Measurements from ENCODE around the gene IKZF2. TPM values are rescaled to one million over a fixed set of nuclear protein-coding genes. Genes with fewer than 3 reads are reported as not detected.

IKZF2 gene
- polyA plus RNA-seq, 1 experiment: 7.1 TPM

DNA sequence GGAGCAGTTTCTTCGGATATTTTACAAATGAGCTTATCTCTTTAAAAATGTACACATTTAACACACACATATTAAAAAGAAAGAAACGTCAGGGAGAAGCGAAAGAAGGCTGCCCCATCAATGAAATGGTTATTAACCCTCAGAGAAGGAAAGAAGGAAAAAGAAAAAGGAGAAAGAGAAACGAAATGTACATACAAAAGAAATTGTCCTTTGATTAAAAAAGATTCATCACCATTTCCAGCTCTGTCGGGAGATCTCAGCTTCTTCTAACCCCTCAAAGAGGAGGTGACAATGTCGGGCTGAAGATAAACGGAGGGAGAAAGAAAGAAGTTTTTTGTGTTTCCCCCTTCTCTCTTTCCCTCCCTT lies 1.5 kb downstream of the IKZF2 start:
- no peaks in the 10 kb centered on the region for H3K27me3 ChIP-seq (ENCODE audit: control insufficient read depth, insufficient read depth, low read length)
- DNase-seq (ENCODE audit: low read depth, low spot score): no peak
- no peaks in the 10 kb centered on the region for H3K9me3 ChIP-seq (ENCODE audit: control insufficient read depth, insufficient read depth, low read length)
- ChIA-PET POLR2A (no interaction called here), CTCF (interaction anchor here (0.6 to 9.1 kb wide), 7 partner anchors 95 to 463 kb away, joined by 3 to 122 read pairs (median 4); no protein-coding TSS in a partner anchor)
- no peak overlapping the region for H3K27ac ChIP-seq (ENCODE audit: low read depth, low read length)
- TF ChIP-seq, protein P1, sequence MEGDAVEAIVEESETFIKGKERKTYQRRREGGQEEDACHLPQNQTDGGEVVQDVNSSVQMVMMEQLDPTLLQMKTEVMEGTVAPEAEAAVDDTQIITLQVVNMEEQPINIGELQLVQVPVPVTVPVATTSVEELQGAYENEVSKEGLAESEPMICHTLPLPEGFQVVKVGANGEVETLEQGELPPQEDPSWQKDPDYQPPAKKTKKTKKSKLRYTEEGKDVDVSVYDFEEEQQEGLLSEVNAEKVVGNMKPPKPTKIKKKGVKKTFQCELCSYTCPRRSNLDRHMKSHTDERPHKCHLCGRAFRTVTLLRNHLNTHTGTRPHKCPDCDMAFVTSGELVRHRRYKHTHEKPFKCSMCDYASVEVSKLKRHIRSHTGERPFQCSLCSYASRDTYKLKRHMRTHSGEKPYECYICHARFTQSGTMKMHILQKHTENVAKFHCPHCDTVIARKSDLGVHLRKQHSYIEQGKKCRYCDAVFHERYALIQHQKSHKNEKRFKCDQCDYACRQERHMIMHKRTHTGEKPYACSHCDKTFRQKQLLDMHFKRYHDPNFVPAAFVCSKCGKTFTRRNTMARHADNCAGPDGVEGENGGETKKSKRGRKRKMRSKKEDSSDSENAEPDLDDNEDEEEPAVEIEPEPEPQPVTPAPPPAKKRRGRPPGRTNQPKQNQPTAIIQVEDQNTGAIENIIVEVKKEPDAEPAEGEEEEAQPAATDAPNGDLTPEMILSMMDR (IDR thresholded peaks at IDR 0.05; ENCODE audit: low read depth, low read length): no peak
- H3K4me3 ChIP-seq (ENCODE audit: low read depth, low read length): peak overlapping the region; percentile 80

DNA sequence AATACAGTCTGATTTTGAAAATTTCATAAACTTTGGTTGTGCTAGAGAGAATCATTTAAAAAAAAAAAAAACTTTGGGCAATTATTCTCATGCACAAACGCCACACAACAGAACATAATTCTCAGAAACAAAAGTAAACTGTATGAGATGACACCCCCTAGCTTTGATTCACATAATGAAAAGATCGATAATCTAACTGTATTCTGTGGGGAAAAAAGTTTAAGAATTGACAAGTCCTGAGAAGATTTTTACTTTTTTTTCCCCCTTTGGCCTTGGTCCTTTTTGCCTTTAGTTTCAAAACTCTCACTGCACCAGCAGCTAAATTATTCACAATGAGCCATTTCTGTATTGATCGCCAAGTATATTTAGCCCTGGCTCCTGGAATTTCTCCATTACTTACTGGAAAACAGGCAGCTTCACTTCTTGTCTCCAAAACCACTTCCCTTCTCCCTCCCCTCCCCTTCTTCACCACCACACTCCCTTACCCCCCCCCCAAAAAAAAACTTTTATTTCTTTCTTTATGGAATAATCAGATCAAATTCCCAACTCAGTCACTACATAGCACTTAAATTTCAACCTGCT lies 2.0 kb downstream of the IKZF2 start:
- no peak for DNase-seq (ENCODE audit: low read depth, low spot score)
- no peak overlapping the region for H3K27ac ChIP-seq (ENCODE audit: low read depth, low read length)
- no peaks in the 10 kb centered on the region for H3K9me3 ChIP-seq (ENCODE audit: control insufficient read depth, insufficient read depth, low read length)

DNA sequence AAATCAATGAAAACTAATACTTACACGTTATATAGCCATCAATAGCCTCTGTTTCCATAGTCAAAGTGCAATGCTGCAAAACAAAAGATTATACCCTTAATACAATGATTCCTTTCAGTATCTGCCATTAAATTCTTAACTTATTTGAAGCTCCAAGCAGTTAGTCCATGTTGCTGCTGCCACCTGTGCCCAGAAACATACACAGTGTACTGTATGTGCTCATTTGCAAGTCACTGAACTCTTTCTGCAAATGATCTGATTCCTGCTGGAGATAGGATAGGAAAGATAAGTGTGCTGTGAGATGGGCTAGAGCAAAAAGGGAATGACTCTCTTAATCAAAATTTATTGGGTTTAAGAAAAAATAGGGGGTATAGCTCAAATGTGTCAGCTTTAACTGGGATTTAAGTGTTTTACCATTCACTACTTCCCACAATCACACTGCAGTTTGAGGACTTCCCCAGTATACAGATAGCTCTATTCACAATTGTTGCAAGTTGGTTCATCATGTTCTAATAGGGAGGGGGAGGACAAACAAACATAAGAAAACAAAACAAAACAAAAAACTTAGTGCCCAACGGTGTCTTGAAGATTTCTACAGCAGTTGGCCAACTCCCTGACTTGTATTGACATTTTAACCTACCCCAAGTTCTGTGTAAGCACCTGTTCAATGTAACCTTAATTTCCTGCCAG lies 2.7 kb downstream of the IKZF2 start:
- Histone ChIP-seq H3K27ac (ENCODE audit: low read depth, low read length) (no peak overlapping the region), H3K27me3 (ENCODE audit: control insufficient read depth, insufficient read depth, low read length) (no peaks in the 10 kb centered on the region), H3K4me3 (ENCODE audit: low read depth, low read length) (peak overlapping the region; percentile 80), H3K9me3 (ENCODE audit: control insufficient read depth, insufficient read depth, low read length) (no peaks in the 10 kb centered on the region)
- TF ChIP-seq, protein P1 (IDR thresholded peaks at IDR 0.05; ENCODE audit: low read depth, low read length): no peak
- no peak for DNase-seq (ENCODE audit: low read depth, low spot score)
- ChIA-PET POLR2A (no interaction called here), CTCF (interaction anchor here (0.8 to 9.1 kb wide), 7 partner anchors 9 to 462 kb away, joined by 3 to 122 read pairs (median 4); no protein-coding TSS in a partner anchor)

More for the DNA sequence above, 2.0 kb downstream of the IKZF2 start:
- ChIA-PET POLR2A (no interaction called here), CTCF (interaction anchor here (0.6 to 9.1 kb wide), 8 partner anchors 10 to 463 kb away, joined by 3 to 122 read pairs (median 4); no protein-coding TSS in a partner anchor)
- Histone ChIP-seq H3K27me3 (ENCODE audit: control insufficient read depth, insufficient read depth, low read length) (no peaks in the 10 kb centered on the region), H3K4me3 (ENCODE audit: low read depth, low read length) (peak overlapping the region; percentile 80)
- TF ChIP-seq, protein P1 (IDR thresholded peaks at IDR 0.05; ENCODE audit: low read depth, low read length): no peak

DNA sequence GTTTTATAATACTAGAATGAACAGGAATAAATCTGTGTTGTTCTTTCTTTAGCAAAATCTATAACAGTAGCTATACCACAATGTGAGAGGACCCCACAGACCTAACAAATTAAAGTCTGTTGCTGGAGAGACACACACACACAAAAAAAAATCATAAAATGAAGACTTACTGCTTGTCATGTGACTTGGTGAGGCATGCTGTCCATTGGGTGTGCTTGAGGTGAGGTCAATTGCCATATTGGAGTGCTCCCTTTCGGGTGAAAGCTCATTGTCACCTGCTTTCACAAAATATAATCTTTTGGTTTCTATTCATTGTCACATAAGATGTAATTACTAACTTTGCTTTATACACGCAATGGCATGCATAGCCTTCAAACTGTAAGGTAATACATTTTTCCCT lies 3.9 kb downstream of the IKZF2 start:
- POLR2A ChIA-PET: no interaction called here
- H3K27me3 ChIP-seq (ENCODE audit: control insufficient read depth, insufficient read depth, low read length): no peaks in the 10 kb centered on the region
- CTCF ChIA-PET: interaction anchor here (0.5 to 9.1 kb wide), 5 partner anchors 12 to 377 kb away, joined by 3 to 122 read pairs (median 7); no protein-coding TSS in a partner anchor
- H3K4me3 ChIP-seq (ENCODE audit: low read depth, low read length): no peak overlapping the region
- no peaks in the 10 kb centered on the region for H3K9me3 ChIP-seq (ENCODE audit: control insufficient read depth, insufficient read depth, low read length)
- DNase-seq (ENCODE audit: low read depth, low spot score): no peak
- TF ChIP-seq, protein P1 (IDR thresholded peaks at IDR 0.05; ENCODE audit: low read depth, low read length): no peak
- no peak overlapping the region for H3K27ac ChIP-seq (ENCODE audit: low read depth, low read length)

DNA sequence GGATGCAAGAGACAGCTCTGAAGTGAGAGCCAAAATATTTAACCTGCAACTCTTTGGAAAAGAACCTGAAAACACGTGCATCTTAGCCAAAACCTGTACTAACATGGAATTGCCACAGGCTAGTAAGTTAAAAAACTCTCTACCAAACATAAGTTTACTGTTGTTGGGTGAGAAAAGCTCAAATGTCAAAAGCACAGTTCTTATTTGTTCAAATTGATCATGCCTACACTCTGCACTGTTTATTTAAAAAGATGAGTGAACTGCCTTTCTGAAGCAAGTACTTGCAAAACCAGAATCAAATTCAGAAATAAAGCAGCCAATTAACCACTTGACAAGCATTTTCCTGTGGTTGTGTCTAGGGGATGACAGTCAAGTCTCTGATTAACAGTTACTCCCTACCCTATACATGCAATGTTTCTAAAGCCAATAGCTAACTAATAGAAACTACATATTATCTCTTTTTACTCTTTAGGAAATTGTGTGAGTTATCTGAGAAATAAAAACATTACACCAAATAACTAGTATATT lies 5.6 kb downstream of the IKZF2 start:
- POLR2A ChIA-PET: no interaction called here
- Histone ChIP-seq H3K9me3 (ENCODE audit: control insufficient read depth, insufficient read depth, low read length) (no peaks in the 10 kb centered on the region), H3K4me3 (ENCODE audit: low read depth, low read length) (no peak overlapping the region), H3K27me3 (ENCODE audit: control insufficient read depth, insufficient read depth, low read length) (no peaks in the 10 kb centered on the region), H3K27ac (ENCODE audit: low read depth, low read length) (no peak overlapping the region)
- CTCF ChIA-PET: interaction anchor here (0.6 to 3.0 kb wide), 4 partner anchors 8 to 459 kb away, joined by 3 to 16 read pairs (median 8); no protein-coding TSS in a partner anchor
- TF ChIP-seq, protein P1 (IDR thresholded peaks at IDR 0.05; ENCODE audit: low read depth, low read length): no peak
- no peak for DNase-seq (ENCODE audit: low read depth, low spot score)

Measured in AG04450 (cell line).